Endodermal cell (in vitro differentiated cells): ENCODE measurements around the gene EPM2A. TPM values are rescaled to one million over a fixed set of nuclear protein-coding genes. Genes with fewer than 3 reads are reported as not detected.

Source experiments
- DNase-seq: peaks from one replicate; pipeline ENCODE4 v3.0.0-alpha.2; 2017
- H3K27ac ChIP-seq: 2 replicates; pipeline ENCODE4 v1.5.1; 2013; ENCODE audit warnings: mild to moderate bottlenecking, low read depth, low read length, moderate library complexity
- H3K27me3 ChIP-seq: 2 replicates; pipeline ENCODE4 v1.6.1; 2013; ENCODE audit warnings: mild to moderate bottlenecking, low read length, moderate library complexity; ENCODE audit not compliant: insufficient read depth, control insufficient read depth, poor library complexity, severe bottlenecking
- H3K36me3 ChIP-seq: 2 replicates; pipeline ENCODE4 v1.7.0; 2013; ENCODE audit warnings: mild to moderate bottlenecking, low read length, moderate library complexity; ENCODE audit not compliant: control insufficient read depth, insufficient read depth
- H3K4me1 ChIP-seq: one replicate; pipeline ENCODE4 v1.7.0; 2013; ENCODE audit warnings: low read length; ENCODE audit not compliant: control insufficient read depth, insufficient read depth
- H3K4me3 ChIP-seq: 2 replicates; pipeline ENCODE4 v1.5.1; 2013; ENCODE audit warnings: mild to moderate bottlenecking, low read length, moderate library complexity
- H3K9ac ChIP-seq: 2 replicates; pipeline ENCODE4 v1.6.1; 2013; ENCODE audit warnings: mild to moderate bottlenecking, low read length, moderate library complexity; ENCODE audit not compliant: poor library complexity, severe bottlenecking; ENCODE audit errors: extremely low read depth
- H3K9me3 ChIP-seq: 2 replicates; pipeline ENCODE4 v1.6.1; 2013; ENCODE audit warnings: mild to moderate bottlenecking, low read length, moderate library complexity; ENCODE audit not compliant: control insufficient read depth
- H3K27ac Mint-ChIP-seq: 2 replicates; pipeline ENCODE4 v1.8.0; 2020; ENCODE audit warnings: mixed read lengths
- H3K27me3 Mint-ChIP-seq: 2 replicates; pipeline ENCODE4 v1.8.0; 2021; ENCODE audit warnings: mild to moderate bottlenecking, mixed read lengths; ENCODE audit not compliant: insufficient read depth
- H3K36me3 Mint-ChIP-seq: 2 replicates; pipeline ENCODE4 v1.8.0; 2020; ENCODE audit warnings: low read depth, mixed read lengths
- H3K4me1 Mint-ChIP-seq: 2 replicates; pipeline ENCODE4 v1.8.0; 2020; ENCODE audit warnings: mixed read lengths
- H3K4me3 Mint-ChIP-seq: 2 replicates; pipeline ENCODE4 v1.8.0; 2020; ENCODE audit warnings: mild to moderate bottlenecking, moderate library complexity, mixed read lengths
- H3K9me3 Mint-ChIP-seq: 2 replicates; pipeline ENCODE4 v1.8.0; 2020; ENCODE audit warnings: mild to moderate bottlenecking, mixed read lengths
- CTCF ChIP-seq: fragments of 200-600 bp; sonication (generic); conservative IDR thresholded peaks from 2 replicates; pipeline ENCODE4 v1.5.0; 2021; ENCODE audit warnings: antibody characterized with exemption, mild to moderate bottlenecking
- WGBS, 2 experiments: methylation state at CpG; one replicate each; pipeline versions ENCODE4 v1.1.5 to v1.1.7; 2013; ENCODE audit warnings: missing lambda C conversion rate in 2 of 2, mixed read lengths in 1 of 2; ENCODE audit not compliant: insufficient coverage in 1 of 2, insufficient read length in 1 of 2; 5-methylcytosine and 5-hydroxymethylcytosine counted together
- long read RNA-seq, 4 experiments: library from polyadenylated mRNA in 2 of 4; library from RNA in 1 of 4; library from capped mRNA in 1 of 4; stranded (forward) in 3 of 4; unstranded in 1 of 4; transcript quantifications; one replicate each; pipeline ENCODE4 v2.0.0, GENCODE V29; 2020 to 2021; ENCODE audit warnings: inconsistent platforms in 1 of 4
- polyA plus RNA-seq, 2 experiments: library from polyadenylated mRNA; stranded (reverse); fragments of 50-300 nt; gene quantifications; one replicate each; pipeline ENCODE4 v1.2.3, GENCODE V29; 2013
- total RNA-seq, 2 donors: library from RNA; stranded (reverse); fragmentation: NEBNext Ultra II Directional in 1 of 2; extraction: Animal tissue kit (Norgen Biotek cat#: 25700) in 1 of 2; gene quantifications; 2 replicates in 1 of 2; 3 replicates in 1 of 2; pipeline ENCODE4 v1.2.1, GENCODE V29; 2021

Gene EPM2A
- total RNA-seq: 1 to 10 TPM; 5.1 to 7.2 TPM
- polyA plus RNA-seq (2013, experiment 1 of 2): 6.6 TPM
- 6.0 TPM for polyA plus RNA-seq (2013, experiment 2 of 2)
- long read RNA-seq, experiment 1, partial matches to known transcripts: 0 of 2 reads
- long read RNA-seq, experiment 1, other reads (novel, unspliced or antisense): 1 of 2 reads
- long read RNA-seq, experiment 2, partial matches to known transcripts: 0 of 6 reads
- long read RNA-seq, experiment 2, other reads (novel, unspliced or antisense): 5 of 6 reads
- long read RNA-seq, experiment 3, partial matches to known transcripts: 0 of 2 reads
- long read RNA-seq, experiment 3, other reads (novel, unspliced or antisense): 0 of 2 reads
- long read RNA-seq, experiment 4, partial matches to known transcripts: 0 of 1 reads
- long read RNA-seq, experiment 4, other reads (novel, unspliced or antisense): 1 of 1 reads

- Histone ChIP-seq H3K4me3 (peak within 1 kb of the TSS; percentile 90), H3K36me3 (no peaks in the 10 kb centered on the region), H3K4me1 (peaks cover 3% of the 10 kb centered on the region), H3K27me3 (no peaks in the 10 kb centered on the region), H3K9ac (peak within 1 kb of the TSS; percentile 88), H3K9me3 (peaks cover 3% of the 10 kb centered on the region), H3K27ac (peak within 1 kb of the TSS; percentile 97)
- peak within 1 kb of the TSS; percentile 88 for H3K4me3 Mint-ChIP-seq
- no peak for TF ChIP-seq CTCF
- peak within 1 kb of the TSS; percentile 99 for H3K27ac Mint-ChIP-seq
- no peaks in the 10 kb centered on the region for H3K36me3 Mint-ChIP-seq
- H3K4me1 Mint-ChIP-seq: peaks cover 22% of the 10 kb centered on the region
- peak; percentile 93 for DNase-seq
- WGBS, 2 experiments: 0 to 1% methylated on average over 21 to 69 of the region's 69 CpGs
- peaks cover 8% of the 10 kb centered on the region for H3K9me3 Mint-ChIP-seq
- no peaks in the 10 kb centered on the region for H3K27me3 Mint-ChIP-seq
Measured at GRCh38 chr6:145735356-145736165, at the start of gene EPM2A. TSS of gene EPM2A (minus strand) at chr6:145735520. CDS start at chr6:145735498, 22 bp downstream.

- H3K4me1 ChIP-seq: peaks cover 3% of the 10 kb centered on the region
- Mint-ChIP-seq H3K36me3 (peaks cover 57% of the 10 kb centered on the region), H3K4me1 (no peaks in the 10 kb centered on the region), H3K4me3 (no peak overlapping the region), H3K9me3 (peaks cover 13% of the 10 kb centered on the region), H3K27ac (no peak overlapping the region), H3K27me3 (no peaks in the 10 kb centered on the region)
- 95% methylated on average over 1 of the region's 1 CpG; no CpG with 5 or more reads in 1 of the 2 experiments for WGBS, 2 experiments
- no peak for DNase-seq
- H3K27ac ChIP-seq: no peak overlapping the region
- no peak overlapping the region for H3K4me3 ChIP-seq
- no peak for TF ChIP-seq CTCF
- H3K36me3 ChIP-seq: peaks cover 11% of the 10 kb centered on the region
- H3K9me3 ChIP-seq: peaks cover 23% of the 10 kb centered on the region
- H3K9ac ChIP-seq: no peak overlapping the region
- no peaks in the 10 kb centered on the region for H3K27me3 ChIP-seq
Measured at GRCh38 chr6:145784683-145785082, 49.4 kb upstream of the EPM2A start.

- Histone ChIP-seq H3K9me3 (peaks cover 27% of the 10 kb centered on the region), H3K4me1 (peaks cover 3% of the 10 kb centered on the region), H3K27me3 (no peaks in the 10 kb centered on the region), H3K9ac (no peak overlapping the region), H3K27ac (no peak overlapping the region), H3K36me3 (peaks cover 9% of the 10 kb centered on the region), H3K4me3 (no peak overlapping the region)
- Mint-ChIP-seq H3K36me3 (peaks cover 49% of the 10 kb centered on the region), H3K27ac (no peak overlapping the region), H3K27me3 (no peaks in the 10 kb centered on the region), H3K4me1 (no peaks in the 10 kb centered on the region), H3K9me3 (peaks cover 4% of the 10 kb centered on the region), H3K4me3 (no peak overlapping the region)
- DNase-seq: no peak
- WGBS, 2 experiments: 92 to 93% methylated on average over 2 to 5 of the region's 5 CpGs
- no peak for TF ChIP-seq CTCF
Measured at GRCh38 chr6:145783796-145784195, 48.5 kb upstream of the EPM2A start.
